Natural killer cell treated with Interleukin-12 subunit alpha and Interleukin-12 subunit beta and Interleukin-15 and Interleukin-18, amount 100 ng/mL, for 72 hours (primary cell): ENCODE measurements around the gene ALLC. TPM values are rescaled to one million over a fixed set of nuclear protein-coding genes. Genes with fewer than 3 reads are reported as not detected.

Experiments used
- ATAC-seq, 2 donors: fragments of 150-1000 bp; cut with Tn5 transposase in 1 of 2; sonication (Bioruptor Pico), chemical (Tn5 transposase) in 1 of 2; 2 replicates each; pipeline ENCODE4 v1.10.0; 2021
- DNase-seq: peaks from one replicate; pipeline ENCODE4 v3.0.0; 2022; ENCODE audit warnings: low spot score
- H3K27ac Mint-ChIP-seq, 2 donors: 1 replicate in 1 of 2; 2 replicates in 1 of 2; pipeline ENCODE4 v1.8.0; 2022; ENCODE audit warnings: mixed read lengths in 2 of 2, mild to moderate bottlenecking in 1 of 2, moderate library complexity in 1 of 2
- H3K27me3 Mint-ChIP-seq, 2 donors: 1 replicate in 1 of 2; 2 replicates in 1 of 2; pipeline ENCODE4 v1.8.0; 2022; ENCODE audit warnings: mixed read lengths in 2 of 2
- H3K36me3 Mint-ChIP-seq: one replicate; pipeline ENCODE4 v1.8.0; 2022; ENCODE audit warnings: mixed read lengths
- H3K4me1 Mint-ChIP-seq, 2 donors: 1 replicate in 1 of 2; 2 replicates in 1 of 2; pipeline ENCODE4 v1.8.0; 2022; ENCODE audit warnings: low read depth in 2 of 2, mixed read lengths in 2 of 2, mild to moderate bottlenecking in 1 of 2
- H3K4me3 Mint-ChIP-seq: one replicate; pipeline ENCODE4 v1.8.0; 2022; ENCODE audit warnings: mixed read lengths
- H3K9me3 Mint-ChIP-seq: 2 replicates; pipeline ENCODE4 v1.8.0; 2022; ENCODE audit warnings: mixed read lengths
- total RNA-seq, 2 donors: library from RNA; stranded (reverse); gene quantifications; one replicate each; pipeline ENCODE4 v1.2.3, GENCODE V29; 2022

ALLC gene
- total RNA-seq, 2 donors from 2014 or later = not detected

DNA sequence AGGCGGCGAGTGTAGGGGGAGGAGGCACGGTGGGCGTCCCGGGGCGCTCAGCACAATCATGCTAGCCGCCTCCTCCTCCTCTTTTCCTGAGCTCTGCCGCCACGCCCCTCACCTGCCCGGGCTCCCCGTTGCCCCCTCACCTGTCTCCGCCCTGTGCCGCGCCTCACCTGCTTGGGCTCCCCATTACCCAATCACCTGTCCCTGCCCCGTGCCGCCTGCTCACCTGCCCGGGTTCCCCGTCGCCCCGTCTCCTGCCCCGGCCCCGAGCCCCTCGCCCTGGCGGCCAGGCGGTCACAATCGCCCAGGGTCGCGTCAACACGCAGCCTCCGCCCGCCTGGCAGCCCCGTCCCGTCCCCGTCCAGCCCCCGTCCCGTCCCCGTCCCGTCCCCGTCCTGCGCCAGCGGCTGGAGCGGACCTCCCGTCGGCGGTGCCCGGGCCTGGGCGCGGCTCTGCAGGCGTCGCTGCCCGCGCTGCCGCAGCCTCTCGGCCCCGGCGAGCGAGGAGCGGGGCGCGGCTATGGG, 45.3 kb downstream of the ALLC start, which contains the start of gene DCDC2C:
TSS of gene DCDC2C (plus strand) at position 340 of the 521 bp plus-strand sequence. CDS start at position 517, 177 bp downstream.
- H3K9me3 Mint-ChIP-seq = peaks cover 3% of the 10 kb centered on the region
- H3K27me3 Mint-ChIP-seq = peaks cover 33 to 52% of the 10 kb centered on the region in 2 donors
- H3K27ac Mint-ChIP-seq = no peak within 1 kb of the TSS
- DNase-seq = no peak
- H3K4me1 Mint-ChIP-seq = peaks cover 0 to 5% of the 10 kb centered on the region in 2 donors
- ATAC-seq = no peak
- H3K4me3 Mint-ChIP-seq = no peak within 1 kb of the TSS
- peaks cover 6% of the 10 kb centered on the region for H3K36me3 Mint-ChIP-seq

DNA sequence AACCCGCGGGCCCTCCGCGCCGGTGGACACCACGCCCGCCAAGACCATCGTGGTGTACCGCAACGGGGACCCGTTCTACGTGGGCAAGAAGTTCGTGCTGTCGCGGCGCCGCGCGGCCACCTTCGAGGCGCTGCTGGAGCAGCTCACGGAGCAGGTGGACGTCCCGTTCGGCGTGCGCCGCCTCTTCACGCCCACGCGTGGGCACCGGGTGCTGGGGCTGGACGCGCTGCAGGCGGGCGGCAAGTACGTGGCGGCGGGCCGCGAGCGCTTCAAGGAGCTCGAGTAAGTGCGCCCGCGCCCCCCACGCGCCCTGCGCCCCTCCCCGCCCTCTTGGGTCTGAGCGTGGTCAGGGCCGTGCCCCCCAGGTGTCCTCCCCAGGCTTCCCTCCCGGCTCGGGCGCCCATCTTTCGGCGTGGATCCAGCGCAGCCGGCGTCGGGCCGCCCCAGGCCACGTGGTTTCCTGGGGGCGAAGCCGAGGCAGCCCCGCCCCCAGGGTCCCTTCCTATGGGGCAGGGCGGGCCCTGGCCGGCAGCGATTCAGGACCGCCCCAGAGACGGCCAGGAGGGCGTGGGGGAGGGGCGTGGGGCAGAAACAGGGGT, 45.9 kb downstream of the ALLC start:
- Mint-ChIP-seq H3K36me3 (peaks cover 6% of the 10 kb centered on the region), H3K27ac (no peak overlapping the region), H3K4me1 (peaks cover 0 to 5% of the 10 kb centered on the region in 2 donors), H3K27me3 (peaks cover 33 to 55% of the 10 kb centered on the region in 2 donors), H3K9me3 (peaks cover 3% of the 10 kb centered on the region), H3K4me3 (no peak overlapping the region)
- DNase-seq (no peak), ATAC-seq (no peak)

DNA sequence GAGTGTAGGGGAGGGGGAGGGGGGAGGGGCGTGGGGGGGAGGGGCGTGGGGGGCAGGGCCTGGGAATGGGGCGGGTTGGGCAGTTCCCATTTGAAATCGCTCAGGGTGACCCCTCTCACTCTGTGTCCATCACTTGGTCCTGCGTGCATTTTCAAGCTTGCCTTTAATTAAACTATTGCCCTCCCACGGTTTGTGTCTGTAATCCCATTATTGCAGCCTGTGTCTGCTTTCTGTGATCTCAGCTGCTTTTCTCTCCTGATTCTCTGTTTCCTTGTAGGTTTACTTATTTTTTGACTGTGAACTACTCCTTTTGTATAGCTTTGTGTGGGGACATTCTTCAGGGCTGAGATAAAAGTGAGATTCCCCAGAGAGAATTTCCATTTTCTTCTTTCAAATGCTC, 46.7 kb downstream of the ALLC start:
- no peak for ATAC-seq
- peaks cover 3% of the 10 kb centered on the region for H3K9me3 Mint-ChIP-seq
- DNase-seq = no peak
- H3K36me3 Mint-ChIP-seq = peaks cover 6% of the 10 kb centered on the region
- peaks cover 33 to 53% of the 10 kb centered on the region in 2 donors for H3K27me3 Mint-ChIP-seq
- no peak overlapping the region for H3K4me3 Mint-ChIP-seq
- H3K27ac Mint-ChIP-seq = no peak overlapping the region
- H3K4me1 Mint-ChIP-seq = peaks cover 0 to 5% of the 10 kb centered on the region in 2 donors

DNA sequence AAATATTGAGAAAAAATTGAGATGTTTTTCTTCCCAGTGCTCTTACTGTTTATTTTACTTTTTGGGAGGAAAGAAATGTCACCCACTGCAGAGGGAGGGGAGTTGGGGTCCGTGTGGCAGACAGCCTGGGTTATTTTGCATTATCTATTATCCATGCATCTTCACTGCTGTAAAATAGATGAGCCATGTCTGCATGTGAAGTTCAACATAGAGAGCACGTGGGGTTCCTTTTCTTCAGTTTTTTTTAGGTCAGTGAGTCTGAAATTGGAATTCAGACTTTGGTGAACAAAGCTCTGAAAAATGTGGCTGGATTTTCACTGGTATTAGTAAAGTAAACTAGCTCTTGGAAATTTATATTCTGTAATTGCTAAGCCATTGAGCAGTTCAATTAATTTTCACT, 47.8 kb downstream of the ALLC start:
- H3K4me1 Mint-ChIP-seq = peaks cover 0 to 5% of the 10 kb centered on the region in 2 donors

DNA sequence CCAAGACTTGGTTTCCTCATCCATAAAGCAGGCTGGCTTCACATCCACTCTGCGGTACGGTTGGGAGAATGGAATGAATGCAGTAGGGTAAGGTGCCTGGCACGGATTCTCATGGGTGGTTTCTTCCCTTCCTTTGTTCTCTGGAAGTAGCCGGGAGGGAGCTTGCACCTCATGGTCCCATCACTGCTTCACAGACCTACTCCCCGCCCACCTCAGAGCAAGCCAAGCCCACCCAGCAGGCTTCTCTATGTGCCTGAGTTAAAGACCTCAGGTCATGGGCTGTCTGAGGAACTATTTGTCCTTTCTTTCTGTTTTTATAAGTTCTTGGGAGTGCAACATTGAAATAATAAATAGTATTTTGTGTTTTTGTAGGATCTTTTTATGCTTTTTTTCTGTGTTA, 48.9 kb downstream of the ALLC start:
- H3K27me3 Mint-ChIP-seq = peaks cover 21 to 45% of the 10 kb centered on the region in 2 donors
- DNase-seq (no peak), ATAC-seq (no peak)
- H3K9me3 Mint-ChIP-seq = peaks cover 3% of the 10 kb centered on the region
- H3K36me3 Mint-ChIP-seq = peaks cover 6% of the 10 kb centered on the region
- no peak overlapping the region for H3K27ac Mint-ChIP-seq
- peaks cover 0 to 5% of the 10 kb centered on the region in 2 donors for H3K4me1 Mint-ChIP-seq
- no peak overlapping the region for H3K4me3 Mint-ChIP-seq

More for the DNA sequence above, 47.8 kb downstream of the ALLC start:
- Mint-ChIP-seq H3K27me3 (peaks cover 28 to 50% of the 10 kb centered on the region in 2 donors), H3K36me3 (peaks cover 6% of the 10 kb centered on the region), H3K9me3 (peaks cover 3% of the 10 kb centered on the region), H3K27ac (no peak overlapping the region), H3K4me3 (no peak overlapping the region)
- ATAC-seq (no peak), DNase-seq (no peak)

DNA sequence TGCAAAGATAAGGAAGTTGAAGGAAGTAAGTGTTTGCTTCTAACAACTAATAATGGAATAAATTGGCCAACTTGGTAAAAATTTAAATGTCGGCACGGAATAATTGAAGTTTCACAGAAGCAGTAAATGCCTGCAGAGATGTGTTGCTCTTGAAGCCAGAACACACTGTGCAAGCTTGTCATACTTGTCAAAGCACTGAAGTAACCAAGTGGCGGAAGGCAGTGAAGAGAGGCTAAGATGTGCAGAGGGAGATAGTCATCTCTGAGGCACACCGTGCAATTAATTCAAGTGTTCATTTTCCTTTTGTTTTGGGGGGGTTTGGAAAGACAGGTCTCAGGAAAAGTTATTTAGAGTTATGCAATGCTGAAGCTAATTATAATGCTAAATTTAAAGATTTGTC, 50.6 kb downstream of the ALLC start:
- H3K4me1 Mint-ChIP-seq = peaks cover 0 to 3% of the 10 kb centered on the region in 2 donors
- ATAC-seq = no peak
- no peak overlapping the region for H3K4me3 Mint-ChIP-seq
- no peak for DNase-seq
- H3K27ac Mint-ChIP-seq = no peak overlapping the region
- H3K9me3 Mint-ChIP-seq = peaks cover 3% of the 10 kb centered on the region
- H3K27me3 Mint-ChIP-seq = peaks cover 14 to 33% of the 10 kb centered on the region in 2 donors
- H3K36me3 Mint-ChIP-seq = peaks cover 6% of the 10 kb centered on the region

DNA sequence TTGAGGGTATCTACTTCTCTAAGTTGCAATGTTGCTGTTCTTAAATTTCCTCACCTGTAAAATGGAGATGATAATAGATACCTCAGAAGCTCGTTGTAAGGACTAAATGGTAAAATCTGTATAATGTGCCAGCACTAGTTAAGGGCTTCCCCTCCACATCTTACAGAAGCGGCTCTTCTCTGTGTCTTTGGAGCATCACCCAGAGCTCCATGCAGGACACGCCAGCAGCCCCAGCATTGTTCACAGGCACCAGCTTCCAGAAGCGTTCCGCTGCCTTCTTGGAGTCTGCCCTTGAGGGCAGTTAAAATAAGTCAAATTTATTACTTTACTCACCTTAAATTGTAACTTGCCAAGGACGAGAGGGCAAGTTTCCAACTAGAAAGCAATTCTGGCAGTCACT, 51.2 kb downstream of the ALLC start:
- Mint-ChIP-seq H3K36me3 (peaks cover 6% of the 10 kb centered on the region), H3K4me1 (peaks cover 0 to 3% of the 10 kb centered on the region in 2 donors), H3K27ac (no peak overlapping the region), H3K27me3 (peaks cover 14 to 33% of the 10 kb centered on the region in 2 donors), H3K9me3 (peaks cover 3% of the 10 kb centered on the region), H3K4me3 (no peak overlapping the region)
- no peak for ATAC-seq
- DNase-seq = no peak

DNA sequence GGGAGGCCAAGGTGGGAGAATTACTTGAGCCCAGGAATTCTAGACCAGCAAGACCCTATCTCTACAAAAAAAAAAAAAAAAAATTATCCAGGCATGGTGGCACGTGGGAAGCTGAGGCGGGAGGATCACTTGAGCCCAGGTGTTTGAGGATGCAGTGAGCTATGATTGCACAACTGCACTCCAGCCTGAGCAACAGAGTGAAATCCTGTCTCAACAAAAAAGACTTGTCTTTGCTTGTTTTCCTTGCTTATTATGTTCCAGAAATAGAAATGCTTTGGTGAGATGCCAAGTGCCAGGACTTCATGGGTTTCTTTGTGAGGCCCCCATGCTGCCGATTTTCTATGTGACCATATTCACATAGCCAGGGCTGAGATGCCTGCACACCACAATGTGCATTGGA, 54.4 kb downstream of the ALLC start:
- no peaks in the 10 kb centered on the region for H3K36me3 Mint-ChIP-seq
- H3K4me1 Mint-ChIP-seq = no peaks in the 10 kb centered on the region
- H3K4me3 Mint-ChIP-seq = no peak overlapping the region
- no peak overlapping the region for H3K27ac Mint-ChIP-seq
- DNase-seq (no peak), ATAC-seq (no peak)
- H3K27me3 Mint-ChIP-seq = peaks cover 2 to 19% of the 10 kb centered on the region in 2 donors
- no peaks in the 10 kb centered on the region for H3K9me3 Mint-ChIP-seq

DNA sequence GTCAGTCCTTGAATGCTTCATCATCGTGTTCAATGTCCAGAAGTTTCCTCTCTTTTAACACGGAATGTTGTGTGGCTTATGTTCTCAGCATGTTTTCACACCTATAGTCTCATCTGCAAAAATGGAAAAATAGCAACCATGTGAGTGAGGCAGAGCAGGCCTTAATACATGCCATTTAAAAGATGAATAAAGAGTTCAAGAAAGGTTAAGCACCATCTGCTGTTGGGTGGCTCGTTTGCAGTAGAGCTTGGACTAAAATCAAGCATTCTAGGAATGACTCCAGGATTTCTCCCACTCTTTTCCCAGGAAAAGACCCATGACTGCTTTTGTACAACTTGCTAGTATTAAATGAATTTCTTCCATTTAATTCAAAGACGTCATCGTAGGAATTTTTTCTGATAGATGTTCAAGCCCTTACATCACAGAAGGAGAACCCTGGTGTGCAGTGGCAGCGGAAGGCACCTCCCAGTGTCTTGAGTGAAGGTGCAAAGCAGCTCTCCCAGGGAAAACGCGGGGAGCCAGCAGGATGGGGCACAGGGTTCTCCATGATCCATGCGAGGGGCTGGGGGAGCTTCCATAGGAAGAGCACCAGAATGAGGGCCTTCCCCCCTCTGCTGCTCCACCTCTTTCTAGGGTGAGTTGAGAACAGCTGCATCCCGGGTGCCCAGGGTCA, 55.0 kb downstream of the ALLC start:
- Mint-ChIP-seq H3K9me3 (no peaks in the 10 kb centered on the region), H3K27me3 (peaks cover 0 to 14% of the 10 kb centered on the region in 2 donors), H3K4me1 (no peaks in the 10 kb centered on the region), H3K4me3 (no peak overlapping the region), H3K36me3 (no peaks in the 10 kb centered on the region), H3K27ac (no peak overlapping the region)
- DNase-seq (no peak), ATAC-seq (no peak)

DNA sequence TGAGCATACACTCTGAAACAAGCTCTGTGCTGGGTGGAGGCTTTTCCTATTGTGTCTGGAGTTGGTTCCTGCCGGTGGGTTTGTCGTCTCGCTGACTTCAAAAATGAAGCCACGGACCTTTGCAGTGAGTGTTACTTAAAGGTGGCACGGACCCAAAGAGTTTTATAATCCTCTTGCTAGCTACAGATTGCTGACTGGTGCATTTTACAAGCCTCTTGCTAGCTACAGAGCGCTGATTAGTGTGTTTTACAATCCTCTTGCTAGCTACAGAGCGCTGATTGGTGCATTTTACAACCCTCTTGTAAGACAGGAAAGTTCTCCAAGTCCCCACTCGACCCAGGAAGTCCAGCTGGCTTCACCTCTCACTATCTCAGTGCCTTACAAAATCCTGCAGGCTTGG, 60.7 kb downstream of the ALLC start:
- no peaks in the 10 kb centered on the region for H3K4me1 Mint-ChIP-seq
- no peak for ATAC-seq
- H3K9me3 Mint-ChIP-seq = peaks cover 3% of the 10 kb centered on the region
- no peak overlapping the region for H3K4me3 Mint-ChIP-seq
- H3K27me3 Mint-ChIP-seq = peaks cover 3 to 11% of the 10 kb centered on the region in 2 donors
- H3K27ac Mint-ChIP-seq = no peak overlapping the region
- no peak for DNase-seq
- no peaks in the 10 kb centered on the region for H3K36me3 Mint-ChIP-seq

DNA sequence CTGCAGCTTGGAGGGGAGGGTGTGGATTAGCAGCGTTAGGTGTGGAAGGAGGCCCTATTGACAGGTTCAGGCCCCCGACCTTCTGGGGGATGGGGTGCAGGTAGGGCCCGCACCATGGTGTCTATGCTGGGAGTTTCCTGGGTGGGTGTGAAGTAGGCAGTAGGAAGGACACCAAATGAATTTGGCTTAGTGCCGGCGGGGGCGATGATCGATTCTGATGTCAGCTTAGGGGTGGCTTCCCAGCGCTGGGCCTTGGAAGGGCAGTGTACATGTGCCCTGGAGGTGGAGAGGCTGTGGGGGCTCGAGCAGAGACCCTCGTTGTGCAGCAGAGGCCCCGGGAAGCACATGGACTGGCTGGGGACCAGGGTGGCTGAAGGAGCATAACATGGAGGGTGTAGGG, 67.0 kb downstream of the ALLC start:
- H3K36me3 Mint-ChIP-seq = no peaks in the 10 kb centered on the region
- peaks cover 3% of the 10 kb centered on the region for H3K9me3 Mint-ChIP-seq
- no peak overlapping the region for H3K27ac Mint-ChIP-seq
- ATAC-seq = peak in 1 of 2 donors; percentile 11
- no peak overlapping the region for H3K4me3 Mint-ChIP-seq
- H3K27me3 Mint-ChIP-seq = peaks cover 9 to 29% of the 10 kb centered on the region in 2 donors
- H3K4me1 Mint-ChIP-seq = no peaks in the 10 kb centered on the region
- DNase-seq = no peak

DNA sequence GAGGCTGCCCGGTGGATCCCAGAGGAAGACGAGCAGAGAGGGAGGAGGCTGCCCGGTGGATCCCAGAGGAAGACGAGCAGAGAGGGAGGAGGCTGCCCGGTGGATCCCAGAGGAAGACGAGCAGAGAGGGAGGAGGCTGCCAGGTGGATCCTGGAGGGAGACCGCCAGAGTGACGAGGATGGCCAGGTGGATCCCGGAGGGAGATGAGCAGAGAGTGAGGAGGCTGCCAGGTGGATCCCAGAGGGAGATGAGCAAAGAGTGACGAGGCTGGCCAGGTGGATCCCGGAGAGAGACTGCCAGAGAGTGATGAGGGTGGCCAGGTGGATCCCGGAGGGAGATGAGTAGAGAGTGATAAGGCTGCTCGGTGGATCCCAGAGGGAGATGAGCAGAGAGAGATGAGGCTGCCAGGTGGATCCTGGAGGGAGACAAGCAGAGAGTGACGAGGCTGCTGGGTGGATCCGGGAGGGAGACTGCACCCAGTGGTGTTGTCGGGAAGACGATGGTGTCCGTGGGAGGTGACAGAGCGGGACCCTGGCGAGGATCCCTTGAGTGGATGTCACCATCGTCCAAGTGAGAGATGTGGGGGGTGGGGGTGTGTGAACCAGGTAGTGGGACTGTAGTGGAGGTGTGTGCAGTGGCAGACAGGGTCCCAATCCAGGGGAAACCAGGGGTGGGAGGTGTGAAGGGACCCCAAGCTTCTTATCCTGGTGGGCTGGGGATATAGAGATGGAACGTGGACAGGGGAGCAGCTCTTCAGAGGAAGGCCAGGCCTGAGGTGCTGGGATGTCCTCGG, 67.7 kb downstream of the ALLC start:
- Mint-ChIP-seq H3K36me3 (no peaks in the 10 kb centered on the region), H3K27me3 (peaks cover 9 to 29% of the 10 kb centered on the region in 2 donors), H3K9me3 (peaks cover 3% of the 10 kb centered on the region), H3K4me3 (no peak overlapping the region), H3K4me1 (no peaks in the 10 kb centered on the region), H3K27ac (no peak overlapping the region)
- DNase-seq (peak; percentile 75), ATAC-seq (peak in 1 of 2 donors; percentile 72)

DNA sequence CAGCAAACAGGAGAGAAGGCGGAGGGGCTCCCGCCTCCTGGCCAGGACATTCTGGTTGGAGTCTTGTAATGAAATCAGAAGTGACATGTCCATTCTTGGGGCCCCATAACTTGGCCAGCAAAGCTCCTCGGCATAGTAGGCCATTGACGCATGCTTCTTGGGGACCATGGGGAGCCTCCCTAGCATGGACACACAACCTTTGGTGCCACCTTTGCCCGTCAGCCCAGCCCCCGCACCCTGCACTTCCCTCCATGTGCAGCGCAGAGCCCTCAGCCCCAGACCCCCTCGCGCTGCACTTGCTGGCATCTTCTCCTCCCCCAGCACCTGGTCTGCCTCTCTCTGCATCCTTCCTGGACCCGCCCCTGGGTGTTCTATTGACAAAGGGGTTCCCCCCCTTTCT, 68.5 kb downstream of the ALLC start:
- Mint-ChIP-seq H3K36me3 (no peaks in the 10 kb centered on the region), H3K4me1 (no peaks in the 10 kb centered on the region), H3K4me3 (no peak overlapping the region), H3K9me3 (peaks cover 3% of the 10 kb centered on the region), H3K27me3 (peaks cover 9 to 29% of the 10 kb centered on the region in 2 donors), H3K27ac (no peak overlapping the region)
- no peak for DNase-seq
- no peak for ATAC-seq
